Aorta (tissue), 5 donors: ENCODE measurements around the gene CCDC88C. TPM values are rescaled to one million over a fixed set of nuclear protein-coding genes. Genes with fewer than 3 reads are reported as not detected.

Experiments
- ATAC-seq: fragments of 200-7000 bp; cut with Tn5 transposase; one replicate; pipeline ENCODE4 v1.9.1; 2022; ENCODE audit warnings: moderate library complexity; ENCODE audit not compliant: low FRiP score
- DNase-seq, 2 donors: peaks; one replicate each; pipeline ENCODE4 v3.0.0-alpha.2; 2020
- H3K27ac ChIP-seq, 2 donors: one replicate each; pipeline ENCODE4 v1.5.1; 2013; ENCODE audit warnings: low read length in 2 of 2, mild to moderate bottlenecking in 2 of 2, moderate library complexity in 2 of 2, control low read depth in 1 of 2, inconsistent platforms in 1 of 2, low read depth in 1 of 2
- H3K27me3 ChIP-seq, 2 donors: one replicate each; pipeline ENCODE4 v1.6.1; 2013; ENCODE audit warnings: control low read depth in 1 of 2, low read length in 1 of 2, mild to moderate bottlenecking in 1 of 2, moderate library complexity in 1 of 2; ENCODE audit not compliant: insufficient read depth in 2 of 2, control insufficient read depth in 1 of 2
- H3K36me3 ChIP-seq, 2 donors: one replicate each; pipeline ENCODE4 v1.6.1; 2013; ENCODE audit warnings: control low read depth in 1 of 2, low read length in 1 of 2, mild to moderate bottlenecking in 1 of 2; ENCODE audit not compliant: insufficient read depth in 2 of 2, control insufficient read depth in 1 of 2
- H3K4me1 ChIP-seq, 2 donors: one replicate each; pipeline ENCODE4 v1.6.1; 2013; ENCODE audit warnings: low read length in 2 of 2, control low read depth in 1 of 2, mild to moderate bottlenecking in 1 of 2, moderate library complexity in 1 of 2; ENCODE audit not compliant: insufficient read depth in 2 of 2, control insufficient read depth in 1 of 2
- H3K4me3 ChIP-seq, 2 donors: one replicate each; pipeline ENCODE4 v1.5.1; 2013; ENCODE audit warnings: low read length in 2 of 2, control low read depth in 1 of 2, mild to moderate bottlenecking in 1 of 2
- H3K9me3 ChIP-seq: one replicate; pipeline ENCODE4 v1.6.1; 2013; ENCODE audit warnings: mild to moderate bottlenecking, low read length; ENCODE audit not compliant: control insufficient read depth
- WGBS, 2 donors: extraction: QIAGEN DNeasy Blood & Tissue Kit; methylation state at CpG; one replicate each; pipeline ENCODE4 v1.1.7; 2013; 5-methylcytosine and 5-hydroxymethylcytosine counted together
- intact Hi-C, 2 donors: fragments of 100-400 bp; cut with DNase I; formaldehyde crosslinking; loops; one replicate each; pipeline versions ENCODE4 v1.14.2 to v1.15.0; 2022
- polyA plus RNA-seq, 2 donors: library from polyadenylated mRNA; stranded (reverse); fragments of 200-250 nt; gene quantifications; one replicate each; pipeline ENCODE4 v1.2.3, GENCODE V29; 2013
- total RNA-seq, 2 donors: library from RNA; stranded (reverse); fragmentation: NEBNext Ultra II Directional; extraction: Animal tissue kit (Norgen Biotek cat#: 25700); gene quantifications; one replicate each; pipeline ENCODE4 v1.2.1, GENCODE V29; 2021
- donor health status: healthy with polysubstance abuse.
- donor health status: Bipolar disorder and iron deficiency.
- donor health status: DM: no; HTN: no; CAD: no.
- donor health status: DM: no; HTN: no; CAD: no.
- donor health status: DM: yes; HTN: yes; CAD: no.

CCDC88C gene
- total and polyA plus RNA-seq, 4 donors, result 0.33 to 18.4 (median 6.1) TPM

DNA sequence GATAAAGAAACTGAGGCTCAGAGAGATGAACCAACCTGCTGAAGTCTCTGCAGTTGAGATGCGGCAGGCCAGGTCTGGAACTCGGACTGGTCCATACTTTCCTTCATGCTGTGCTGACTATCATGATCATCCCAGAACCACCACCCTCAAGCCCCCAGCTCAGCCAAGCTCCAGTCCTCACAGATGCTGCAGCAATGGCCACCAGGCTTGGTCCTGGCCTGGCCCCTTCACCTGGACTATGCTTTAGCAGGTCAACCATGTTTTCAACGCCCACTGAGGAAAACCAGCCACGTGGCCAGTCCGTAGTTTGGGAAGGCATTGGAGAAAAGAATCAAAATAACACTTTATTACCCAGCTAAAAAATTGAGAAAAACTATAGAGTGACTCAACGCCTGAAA, 174.5 kb downstream of the CCDC88C start:
- 94 to 95% methylated on average over 6 of the region's 6 CpGs for WGBS, 2 donors
- intact Hi-C loops, result no loop called here
- Histone ChIP-seq H3K27ac (no peak overlapping the region), H3K4me1 (no peaks in the 10 kb centered on the region), H3K9me3 (peaks cover 2% of the 10 kb centered on the region), H3K27me3 (no peaks in the 10 kb centered on the region), H3K36me3 (no peaks in the 10 kb centered on the region), H3K4me3 (no peak overlapping the region)
- DNase-seq, result no peak
- ATAC-seq, result no peak

DNA sequence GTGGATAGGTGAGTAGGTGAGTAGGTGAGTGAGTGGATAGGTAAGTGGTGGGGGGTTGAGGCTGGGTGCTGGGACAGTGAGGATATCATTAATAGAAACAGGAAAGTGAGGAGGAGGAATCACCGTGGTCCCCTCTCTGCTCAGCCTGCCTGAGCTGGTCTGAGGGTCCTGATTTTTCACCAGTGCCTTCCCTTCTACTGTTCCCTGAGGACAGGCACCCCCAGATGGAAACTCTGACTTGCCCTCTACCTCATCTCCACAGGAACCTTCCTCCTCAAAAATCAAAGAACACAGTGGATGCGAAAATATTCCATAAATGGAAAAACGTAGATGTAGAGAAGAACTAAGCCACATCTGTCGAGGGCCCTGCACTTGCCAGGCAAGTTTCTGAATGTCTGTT, 175.0 kb downstream of the CCDC88C start:
- 91 to 92% methylated on average over 4 of the region's 4 CpGs for WGBS, 2 donors
- Histone ChIP-seq H3K4me3 (no peak overlapping the region), H3K4me1 (no peaks in the 10 kb centered on the region), H3K27me3 (no peaks in the 10 kb centered on the region), H3K9me3 (peaks cover 2% of the 10 kb centered on the region), H3K36me3 (no peaks in the 10 kb centered on the region), H3K27ac (no peak overlapping the region)
- no peak for DNase-seq
- no peak for ATAC-seq
- intact Hi-C loops, result no loop called here

DNA sequence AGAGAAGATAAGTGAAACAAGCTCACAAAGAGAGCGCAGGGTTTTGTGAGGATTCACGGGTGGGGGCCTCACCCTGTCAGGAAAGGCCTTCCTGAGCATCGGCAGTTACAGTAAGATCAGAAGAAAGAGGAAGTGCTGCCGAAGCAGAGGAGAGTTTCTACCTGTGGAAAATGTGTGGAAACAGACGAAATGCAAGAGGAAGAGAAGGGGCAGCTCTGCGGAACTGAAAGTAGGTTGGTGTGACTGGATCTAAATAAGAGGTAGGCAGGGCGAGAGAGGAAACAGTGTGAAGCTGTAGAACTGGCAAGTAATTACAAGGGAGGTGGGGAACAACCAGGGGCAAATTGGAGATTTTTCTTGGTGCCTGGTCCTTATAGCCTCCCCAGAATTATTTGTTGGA, 175.8 kb downstream of the CCDC88C start:
- 86 to 87% methylated on average over 7 of the region's 7 CpGs for WGBS, 2 donors
- DNase-seq (no peak), ATAC-seq (no peak)
- H3K4me3 ChIP-seq, result no peak overlapping the region
- H3K4me1 ChIP-seq, result no peaks in the 10 kb centered on the region
- H3K36me3 ChIP-seq, result no peaks in the 10 kb centered on the region
- peaks cover 2% of the 10 kb centered on the region for H3K9me3 ChIP-seq
- intact Hi-C loops, result no loop called here
- no peaks in the 10 kb centered on the region for H3K27me3 ChIP-seq
- H3K27ac ChIP-seq, result no peak overlapping the region

DNA sequence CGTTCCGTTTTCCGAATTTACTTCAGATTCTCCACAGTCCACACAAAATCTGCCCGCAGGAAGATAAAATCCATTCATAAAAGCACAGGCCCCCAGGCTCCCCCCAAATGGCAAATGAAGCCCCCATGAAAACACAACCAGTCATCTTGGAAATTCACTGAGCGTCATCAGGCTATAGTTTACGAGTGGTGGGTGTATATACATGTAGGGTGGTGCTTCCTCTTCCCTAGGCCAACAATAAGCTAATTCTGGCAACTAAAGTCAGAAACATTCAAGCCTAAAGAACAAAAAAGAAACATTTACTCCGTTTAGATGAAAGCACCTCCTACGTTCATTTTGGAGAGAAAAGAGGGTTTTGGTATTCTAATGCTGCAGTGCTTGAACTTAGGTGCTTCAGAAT, 179.0 kb downstream of the CCDC88C start:
- no peaks in the 10 kb centered on the region for H3K27me3 ChIP-seq
- H3K4me1 ChIP-seq, result no peaks in the 10 kb centered on the region
- no peak overlapping the region for H3K4me3 ChIP-seq
- peaks cover 2% of the 10 kb centered on the region for H3K9me3 ChIP-seq
- DNase-seq, result no peak
- WGBS, 2 donors, result 73% methylated on average over 8 of the region's 8 CpGs
- H3K36me3 ChIP-seq, result no peaks in the 10 kb centered on the region
- no peak overlapping the region for H3K27ac ChIP-seq
- ATAC-seq, result no peak
- intact Hi-C loops, result no loop called here

DNA sequence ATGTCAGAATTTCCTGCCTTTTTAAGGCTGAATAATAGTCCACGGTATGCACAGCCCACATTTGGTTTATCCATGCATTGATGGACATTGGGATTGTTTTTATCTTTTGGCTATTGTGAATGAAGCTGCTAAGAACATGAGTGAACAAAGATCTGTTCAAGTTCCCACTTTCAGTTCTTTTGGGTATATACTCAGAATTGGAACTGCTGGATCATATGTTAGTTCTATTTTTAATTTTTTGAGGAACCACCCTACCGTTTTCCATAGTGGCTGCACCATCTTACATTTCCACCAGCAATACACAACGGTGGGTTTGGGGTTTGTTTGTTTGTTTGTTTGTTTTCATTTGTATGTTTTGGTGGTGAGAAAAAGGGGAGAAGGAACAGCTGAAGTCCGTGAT, 179.5 kb downstream of the CCDC88C start:
- H3K27ac ChIP-seq, result no peak overlapping the region
- peaks cover 4% of the 10 kb centered on the region for H3K9me3 ChIP-seq
- no peaks in the 10 kb centered on the region for H3K4me1 ChIP-seq
- ATAC-seq (no peak), DNase-seq (no peak)
- intact Hi-C loops, result no loop called here
- no peak overlapping the region for H3K4me3 ChIP-seq
- whole genome bisulfite sequencing, 2 donors, result 67 to 77% methylated on average over 4 of the region's 4 CpGs
- no peaks in the 10 kb centered on the region for H3K27me3 ChIP-seq
- no peaks in the 10 kb centered on the region for H3K36me3 ChIP-seq

DNA sequence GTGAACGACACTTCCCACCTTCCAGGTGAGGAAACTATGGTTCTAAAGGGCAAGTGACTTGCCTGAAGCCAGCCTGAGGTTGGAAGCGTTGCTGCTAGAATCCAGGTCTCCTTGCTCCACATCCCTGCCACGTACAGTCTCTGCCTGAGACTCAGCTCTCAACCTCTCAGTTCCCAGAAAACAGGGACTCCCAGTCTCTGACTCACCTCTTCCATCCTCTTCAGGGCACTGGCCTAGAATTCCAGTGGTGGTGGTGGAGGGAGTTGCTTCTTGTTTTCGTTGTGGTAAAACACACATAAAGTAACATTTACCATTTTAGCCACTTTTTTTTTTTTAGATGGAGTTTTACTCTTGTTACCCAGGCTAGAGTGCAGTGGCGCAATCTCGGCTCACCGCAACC, 180.4 kb downstream of the CCDC88C start:
- 87 to 91% methylated on average over 7 of the region's 7 CpGs for WGBS, 2 donors
- no peak overlapping the region for H3K27ac ChIP-seq
- intact Hi-C loops, result no loop called here
- H3K4me3 ChIP-seq, result no peak overlapping the region
- H3K9me3 ChIP-seq, result peaks cover 4% of the 10 kb centered on the region
- no peaks in the 10 kb centered on the region for H3K36me3 ChIP-seq
- DNase-seq, result no peak
- no peaks in the 10 kb centered on the region for H3K4me1 ChIP-seq
- no peak for ATAC-seq
- no peaks in the 10 kb centered on the region for H3K27me3 ChIP-seq

DNA sequence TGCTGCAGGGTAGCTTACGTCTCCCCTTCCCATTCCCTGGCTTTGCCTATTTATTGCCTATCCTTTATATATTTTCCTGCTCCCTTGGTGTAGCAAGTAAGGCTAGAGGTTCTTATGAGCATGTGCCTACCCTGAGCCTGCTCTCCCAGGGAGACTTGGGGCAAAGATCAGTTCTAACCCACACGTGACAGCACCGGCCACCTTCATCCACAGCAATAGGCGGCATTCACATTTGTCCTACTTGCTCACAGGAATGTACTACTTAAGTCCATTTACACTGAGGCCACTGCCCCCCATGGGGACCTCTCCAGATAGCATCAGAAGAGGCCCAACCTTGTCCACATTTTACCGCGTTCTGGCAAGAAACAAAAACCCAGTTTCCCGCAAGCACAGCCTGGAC, 181.8 kb downstream of the CCDC88C start:
- no peaks in the 10 kb centered on the region for H3K4me1 ChIP-seq
- no peak for ATAC-seq
- no peak overlapping the region for H3K27ac ChIP-seq
- 89 to 91% methylated on average over 7 of the region's 7 CpGs for WGBS, 2 donors
- intact Hi-C loops, result no loop called here
- H3K36me3 ChIP-seq, result no peaks in the 10 kb centered on the region
- no peak for DNase-seq
- H3K27me3 ChIP-seq, result no peaks in the 10 kb centered on the region
- H3K9me3 ChIP-seq, result peaks cover 4% of the 10 kb centered on the region
- H3K4me3 ChIP-seq, result no peak overlapping the region

DNA sequence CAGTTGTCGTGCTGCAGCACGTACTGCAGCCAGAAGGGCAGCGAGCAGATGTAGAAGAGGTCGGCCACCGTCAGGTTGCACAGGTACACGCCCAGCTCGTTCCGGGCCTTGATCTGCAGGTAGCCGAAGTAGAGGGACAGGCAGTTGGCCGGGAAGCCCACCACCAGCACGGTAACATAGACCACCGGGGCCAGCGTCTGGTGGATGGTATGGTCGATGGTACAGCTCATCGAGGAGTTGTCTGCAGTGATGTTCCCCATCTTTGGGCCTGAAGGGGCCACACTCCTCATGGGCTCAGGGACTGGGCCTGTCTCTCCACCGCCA, 182.9 kb downstream of the CCDC88C start:
- no peak for ATAC-seq
- Histone ChIP-seq H3K4me3 (no peak overlapping the region), H3K36me3 (no peaks in the 10 kb centered on the region), H3K9me3 (peaks cover 6% of the 10 kb centered on the region), H3K27me3 (no peaks in the 10 kb centered on the region), H3K4me1 (no peaks in the 10 kb centered on the region), H3K27ac (no peak overlapping the region)
- no peak for DNase-seq
- 95 to 97% methylated on average over 16 of the region's 16 CpGs for WGBS, 2 donors
- intact Hi-C loops, result no loop called here

DNA sequence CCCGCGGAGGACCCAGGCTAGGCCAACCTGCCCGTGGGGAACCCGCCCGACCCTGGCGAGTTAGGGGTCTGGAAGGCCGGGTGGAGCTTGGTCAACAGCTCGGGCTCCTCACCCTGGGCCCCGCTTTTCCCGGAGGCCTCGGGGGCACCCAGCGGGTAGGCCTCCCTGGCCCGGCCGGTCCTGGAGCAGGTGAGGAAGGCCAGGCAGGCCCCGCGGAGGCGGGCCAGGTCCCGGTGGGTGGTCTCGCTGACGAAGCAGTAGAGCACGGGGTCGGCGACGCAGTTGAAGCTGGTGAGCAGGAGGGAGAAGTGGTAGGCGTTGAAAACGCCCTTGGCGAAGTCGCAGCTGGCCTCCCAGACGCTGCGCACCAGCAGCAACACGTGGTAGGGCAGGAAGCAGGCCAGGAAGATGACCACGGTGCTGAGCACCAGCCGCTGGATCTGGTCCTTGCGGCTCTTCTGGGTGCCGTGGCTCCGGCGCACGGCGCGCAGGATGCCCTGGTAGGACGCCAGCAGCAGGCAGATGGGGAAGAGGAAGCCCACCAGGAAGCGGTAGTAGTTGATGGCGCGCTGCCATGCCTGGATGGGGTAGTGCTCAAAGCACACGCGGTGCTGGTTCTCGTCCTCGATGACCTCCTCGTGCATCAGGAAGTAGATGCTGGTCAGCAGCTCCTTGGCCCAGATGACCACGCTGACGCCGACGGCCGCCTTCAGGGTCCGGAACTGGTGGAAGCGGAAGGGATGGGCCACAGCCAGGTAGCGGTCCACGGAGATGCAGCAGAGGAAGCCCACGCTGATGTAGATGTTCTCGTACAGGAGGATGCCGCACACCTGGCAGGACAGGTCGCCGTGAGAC, 183.5 kb downstream of the CCDC88C start:
- intact Hi-C loops, result no loop called here
- Histone ChIP-seq H3K27ac (no peak overlapping the region), H3K4me1 (no peaks in the 10 kb centered on the region), H3K4me3 (no peak overlapping the region), H3K9me3 (peaks cover 4% of the 10 kb centered on the region), H3K27me3 (no peaks in the 10 kb centered on the region), H3K36me3 (no peaks in the 10 kb centered on the region)
- DNase-seq, result peak in 1 of 2 donors; percentile 70
- ATAC-seq, result no peak
- 93 to 94% methylated on average over 63 of the region's 63 CpGs for WGBS, 2 donors
